GM12872 (cell line): ENCODE data around the gene SLC25A22.

Experiments
- CTCF ChIP-seq: IDR thresholded peaks from 3 replicates; pipeline ENCODE4 v1.5.1; 2011; ENCODE audit warnings: low read depth, mild to moderate bottlenecking, low read length, moderate library complexity; ENCODE audit not compliant: insufficient read depth

The SLC25A22 gene

DNA sequence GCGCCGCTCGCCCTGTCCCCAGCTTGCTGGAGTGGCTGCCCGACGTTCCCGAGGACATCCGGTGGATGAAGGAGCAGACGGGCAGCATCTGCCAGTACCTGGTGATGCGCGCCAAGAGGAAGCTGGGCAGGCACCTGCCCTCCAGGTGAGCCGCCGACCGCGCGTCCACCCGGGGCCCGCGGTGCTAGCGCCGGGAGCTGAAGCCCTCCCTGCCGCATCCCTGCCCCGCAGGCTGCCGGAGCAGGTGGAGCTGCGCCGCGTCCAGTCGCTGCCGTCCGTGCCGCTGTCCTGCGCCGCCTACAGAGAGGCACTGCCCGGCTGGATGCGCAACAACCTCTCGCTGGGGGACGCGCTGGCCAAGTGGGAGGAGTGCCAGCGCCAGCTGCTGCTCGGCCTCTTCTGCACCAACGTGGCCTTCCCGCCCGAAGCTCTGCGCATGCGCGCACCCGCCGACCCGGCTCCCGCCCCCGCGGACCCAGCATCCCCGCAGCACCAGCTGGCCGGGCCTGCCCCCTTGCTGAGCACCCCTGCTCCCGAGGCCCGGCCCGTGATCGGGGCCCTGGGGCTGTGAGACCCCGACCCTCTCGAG, 26.3 kb upstream of the SLC25A22 start:
- no peak for TF ChIP-seq CTCF

GRCh38 chr11:823441-824291, 25.6 kb upstream of the SLC25A22 start:
- TF ChIP-seq CTCF, result no peak

GRCh38 chr11:821512-822371, 23.7 kb upstream of the SLC25A22 start:
- no peak for TF ChIP-seq CTCF

DNA sequence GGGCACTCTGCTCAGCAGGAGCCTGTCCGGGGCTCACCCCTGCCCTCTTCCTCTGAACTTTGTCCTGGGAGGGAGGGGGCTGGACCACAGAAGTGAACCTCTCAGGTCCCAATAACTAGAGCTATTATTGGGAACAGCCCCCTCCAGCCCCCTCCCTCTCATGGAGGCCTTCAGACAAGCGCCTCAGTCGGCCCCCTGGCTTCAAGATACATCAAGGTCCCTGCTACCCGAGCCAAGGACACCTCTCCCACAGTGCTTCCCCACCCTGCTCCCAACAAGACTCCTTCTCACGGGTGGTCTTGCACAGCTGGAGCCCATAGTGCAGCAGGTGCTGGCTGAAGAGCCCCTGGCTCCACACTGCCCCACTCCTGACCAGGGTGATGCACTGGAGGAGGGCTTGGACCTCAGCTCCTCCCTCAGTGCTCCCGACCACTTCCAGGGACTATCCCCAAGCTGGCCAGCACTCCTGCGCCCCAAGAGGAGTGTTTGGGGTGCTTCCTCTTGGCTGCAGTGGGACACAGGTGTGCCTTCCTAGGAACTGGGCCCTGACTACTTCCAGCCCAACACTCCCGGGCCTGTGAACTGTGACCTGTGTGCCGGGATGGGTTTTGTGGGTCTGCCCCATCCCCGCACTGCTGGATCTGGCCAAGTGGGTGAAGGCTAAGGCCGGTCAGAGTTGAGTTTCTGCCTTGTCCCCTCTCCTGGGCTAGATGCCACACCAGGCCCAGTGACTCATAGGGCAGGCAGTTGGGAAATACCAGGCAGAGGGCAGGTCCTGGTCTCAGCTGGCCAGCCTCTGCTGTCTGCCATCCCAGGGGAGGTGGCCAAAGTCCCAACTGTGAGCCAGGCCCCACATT, 22.8 kb upstream of the SLC25A22 start:
- TF ChIP-seq CTCF, result no peak

DNA sequence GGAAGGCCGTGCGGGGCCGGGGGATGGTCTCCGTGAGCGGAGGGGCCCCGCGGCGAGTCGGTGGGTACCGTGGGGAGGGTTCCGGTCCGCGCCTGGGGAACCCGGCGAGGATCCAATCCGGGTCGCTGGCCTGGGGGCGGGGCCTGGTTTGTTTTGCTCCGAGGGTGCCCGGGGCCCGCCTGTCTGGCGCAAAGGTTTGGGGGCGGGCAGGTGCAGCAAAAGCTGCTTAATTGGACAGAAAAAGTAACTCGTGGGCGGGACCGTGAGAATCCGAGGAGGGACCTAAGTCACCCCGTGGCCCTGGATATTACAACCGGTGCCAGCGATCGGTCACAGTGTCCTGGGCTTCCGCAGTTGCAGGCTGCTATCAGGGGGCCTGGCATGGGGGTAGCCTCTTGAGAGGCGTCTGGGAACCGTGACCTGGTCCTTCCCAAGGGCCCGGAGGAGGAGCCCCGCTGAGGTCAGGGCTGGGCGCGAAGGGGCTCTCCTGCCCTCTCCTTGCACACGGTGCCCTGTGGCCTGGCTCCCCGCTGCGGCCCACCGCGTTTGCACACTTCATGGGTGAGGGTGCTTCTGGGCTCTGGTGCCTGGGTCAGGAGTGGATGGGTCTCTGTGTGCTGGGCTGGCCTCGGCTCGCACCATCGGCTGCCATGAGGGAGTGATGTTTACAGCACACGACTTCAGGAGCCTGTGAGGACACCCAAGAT, 22.0 kb upstream of the SLC25A22 start:
- no peak for TF ChIP-seq CTCF

GRCh38 chr11:819129-819931, 21.2 kb upstream of the SLC25A22 start:
- peak; percentile 26; the same call in 1 of the 3 replicates for TF ChIP-seq CTCF
